Fibroblast of lung (primary cell): ENCODE results near the gene ASTN2.

Source experiments
- CTCF ChIP-seq, 2 donors: IDR thresholded peaks in 1 of 2; conservative IDR thresholded peaks in 1 of 2; 1 replicate in 1 of 2; 2 replicates in 1 of 2; pipeline ENCODE4 v1.5.1; 2011 to 2012; ENCODE audit warnings: low read length in 2 of 2, control low read depth in 1 of 2, inconsistent platforms in 1 of 2, low read depth in 1 of 2, mild to moderate bottlenecking in 1 of 2
- EZH2 ChIP-seq: IDR thresholded peaks from 2 replicates; pipeline ENCODE4 v1.5.1; 2012; ENCODE audit warnings: low read length, control low read depth, mild to moderate bottlenecking; ENCODE audit errors: missing control alignments

DNA sequence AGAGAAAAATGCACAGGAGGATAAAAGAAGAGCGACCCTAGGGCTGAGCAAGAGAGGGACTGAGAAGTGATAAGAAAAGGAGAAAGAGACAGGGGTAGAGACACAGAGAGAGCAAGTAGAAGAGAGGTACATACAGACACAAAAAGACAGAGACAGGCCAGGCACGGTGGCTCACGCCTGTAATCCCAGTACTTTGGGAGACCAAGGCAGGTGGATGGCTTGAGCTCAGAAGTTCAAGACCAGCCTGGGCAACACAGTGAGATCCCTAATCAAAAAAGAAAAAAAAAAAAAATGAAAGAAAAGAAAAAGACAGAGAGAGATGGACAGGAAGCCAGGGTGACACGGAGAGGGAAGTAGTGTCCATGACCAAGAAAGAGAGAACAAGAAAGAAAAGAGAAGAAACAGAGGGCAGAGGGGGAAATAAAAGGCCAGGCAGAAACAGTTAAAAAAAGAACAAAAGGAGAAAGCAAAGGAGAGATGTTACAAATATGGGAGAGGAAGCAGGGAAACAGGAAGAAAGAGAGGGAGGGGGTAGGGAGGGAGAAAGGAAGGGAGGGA, 937.2 kb downstream of the ASTN2 start:
- TF ChIP-seq CTCF (conservative IDR thresholded peaks at IDR 0.05 in 1 of 2, IDR thresholded peaks at IDR 0.05 in 1 of 2; ENCODE audit: low read depth in 1 of 2, low read length in 2 of 2) (no peak), EZH2 (no peak)
